ENCODE data around the gene BAHCC1.

DNA sequence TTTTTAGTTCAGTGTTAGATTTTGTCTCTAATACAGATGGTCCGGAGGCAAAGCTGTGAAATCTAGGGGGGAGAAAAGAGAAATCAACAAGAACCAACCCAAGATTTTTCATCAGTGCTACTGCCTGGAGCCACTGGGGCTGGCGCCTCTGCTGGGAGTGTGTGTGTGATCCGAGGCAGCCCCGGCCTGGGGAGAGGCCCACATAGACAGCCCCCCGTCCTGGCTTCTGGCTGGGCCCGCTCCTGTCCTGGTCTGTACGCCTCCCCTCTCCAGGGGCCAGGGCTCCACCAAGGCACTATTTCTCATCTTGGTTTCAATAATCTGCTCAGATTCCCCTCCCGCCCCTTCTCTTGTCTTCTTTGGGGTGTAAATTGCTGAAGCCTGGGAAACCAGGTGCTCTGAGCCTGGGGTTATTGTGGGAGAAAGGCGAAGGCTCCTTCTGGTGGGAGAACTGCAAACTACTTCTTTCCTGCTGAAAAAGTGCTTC, 7.8 kb downstream of the BAHCC1 start:
- TF ChIP-seq POLR2A (IDR thresholded peaks at IDR 0.05; ENCODE audit: low read length) (no peak), GATA1 (IDR thresholded peaks at IDR 0.05; ENCODE audit: low read depth, low read length) (no peak)
